ENCODE measurements around the gene ZNF100.
"Not testable (repeated sequence)": the region's sequence is repeated elsewhere in the genome, so short reads cannot be mapped to it uniquely, and the experiment has no call there.

The ZNF100 gene

DNA sequence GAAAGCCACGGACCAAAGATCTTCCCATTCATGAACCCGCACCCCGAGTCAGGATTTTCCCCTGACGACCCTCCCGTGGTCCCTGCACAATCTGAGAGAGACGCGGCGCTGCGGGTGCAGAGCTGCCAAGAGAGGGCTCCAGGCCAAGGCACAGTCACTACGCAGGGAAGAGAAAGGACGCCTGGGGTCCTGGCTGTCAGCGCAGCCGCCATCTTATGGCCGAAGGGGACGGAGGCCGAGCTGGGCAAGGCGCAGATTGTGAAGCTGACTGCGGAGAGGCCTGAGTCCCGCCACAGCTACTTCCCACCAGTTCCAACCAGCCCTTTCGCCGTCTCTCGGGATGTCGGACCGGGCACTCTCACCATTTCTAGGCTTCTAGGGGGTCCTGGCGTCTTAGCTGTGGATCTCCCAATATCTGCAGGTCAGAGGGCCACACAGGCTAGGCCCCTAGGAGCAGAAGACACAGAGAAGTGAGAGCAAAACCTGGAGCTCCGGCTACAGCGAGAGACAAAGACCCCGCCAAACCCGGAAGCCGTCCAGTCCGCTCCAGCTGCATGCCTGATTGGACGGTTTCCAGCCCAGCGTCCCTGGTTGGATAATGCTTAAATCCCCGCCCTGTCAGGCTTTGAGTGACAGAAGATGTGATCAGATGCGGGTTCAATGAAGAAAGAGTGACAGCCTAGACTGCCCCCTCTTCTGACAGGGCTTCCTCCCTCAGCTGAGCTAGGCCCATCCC, at the start of gene ZNF100:
TSS of gene ZNF100 (minus strand) at position 515 of the 736 bp plus-strand sequence. CDS start at position 365, 150 bp downstream.
- Mint-ChIP-seq H3K27me3 (no peaks in the 10 kb centered on the region), H3K36me3 (peaks cover 15% of the 10 kb centered on the region), H3K9me3 (no peaks in the 10 kb centered on the region), H3K4me3 (peak within 1 kb of the TSS; percentile 88), H3K4me1 (peaks cover 15% of the 10 kb centered on the region), H3K27ac (peak within 1 kb of the TSS; percentile 92)
- peak; percentile 98 for ATAC-seq

DNA sequence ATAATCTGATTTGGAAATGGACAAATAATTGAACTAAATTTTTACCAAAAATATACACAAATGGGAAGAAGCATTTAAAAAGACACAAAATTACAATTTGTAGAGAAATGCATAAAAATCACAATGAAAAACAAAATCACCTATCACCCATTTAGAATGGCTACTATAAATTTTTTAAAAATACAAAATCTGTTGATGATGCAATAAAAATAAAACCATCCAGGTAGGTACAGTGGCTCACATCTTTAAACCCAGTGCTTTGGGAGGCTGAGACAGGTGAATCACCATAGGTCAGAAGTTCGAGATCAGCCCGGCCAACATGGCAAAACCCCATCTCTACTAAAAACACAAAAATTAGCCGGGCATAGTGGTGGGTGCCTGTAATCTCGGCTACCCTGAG, 45.1 kb upstream of the ZNF100 start:
- ATAC-seq, result no peak
- H3K27ac Mint-ChIP-seq, result no peak overlapping the region
- H3K27me3 Mint-ChIP-seq, result no peaks in the 10 kb centered on the region
- peaks cover 95% of the 10 kb centered on the region for H3K36me3 Mint-ChIP-seq
- no peak overlapping the region for H3K4me3 Mint-ChIP-seq
- H3K9me3 Mint-ChIP-seq, result peaks cover 4% of the 10 kb centered on the region
- H3K4me1 Mint-ChIP-seq, result no peaks in the 10 kb centered on the region

DNA sequence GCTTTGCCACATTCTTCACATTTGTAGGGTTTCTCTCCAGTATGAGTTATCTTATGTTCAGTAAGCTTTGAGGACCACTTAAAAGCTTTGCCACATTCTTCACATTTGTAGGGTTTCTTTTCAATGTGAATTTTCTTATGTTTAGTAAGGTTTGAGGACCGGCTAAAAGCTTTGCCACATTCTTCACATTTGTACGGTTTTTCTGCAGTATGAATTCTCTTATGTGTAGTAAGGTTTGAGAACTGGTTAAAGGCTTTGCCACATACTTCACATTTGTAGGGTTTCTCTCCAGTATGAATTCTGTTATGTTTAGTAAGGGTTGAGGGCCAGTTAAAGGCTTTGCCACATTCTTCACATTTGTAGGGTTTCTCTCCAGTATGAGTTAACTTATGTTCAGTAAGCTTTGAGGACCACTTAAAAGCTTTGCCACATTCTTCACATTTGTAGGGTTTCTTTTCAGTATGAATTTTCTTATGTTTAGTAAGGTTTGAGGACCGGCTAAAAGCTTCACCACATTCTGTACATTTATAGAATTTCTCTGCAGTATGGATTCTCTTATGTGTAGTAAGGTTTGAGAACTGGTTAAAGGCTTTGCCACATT, 41.1 kb upstream of the ZNF100 start:
- H3K9me3 Mint-ChIP-seq, ATAC-seq: not testable (repeated sequence)

DNA sequence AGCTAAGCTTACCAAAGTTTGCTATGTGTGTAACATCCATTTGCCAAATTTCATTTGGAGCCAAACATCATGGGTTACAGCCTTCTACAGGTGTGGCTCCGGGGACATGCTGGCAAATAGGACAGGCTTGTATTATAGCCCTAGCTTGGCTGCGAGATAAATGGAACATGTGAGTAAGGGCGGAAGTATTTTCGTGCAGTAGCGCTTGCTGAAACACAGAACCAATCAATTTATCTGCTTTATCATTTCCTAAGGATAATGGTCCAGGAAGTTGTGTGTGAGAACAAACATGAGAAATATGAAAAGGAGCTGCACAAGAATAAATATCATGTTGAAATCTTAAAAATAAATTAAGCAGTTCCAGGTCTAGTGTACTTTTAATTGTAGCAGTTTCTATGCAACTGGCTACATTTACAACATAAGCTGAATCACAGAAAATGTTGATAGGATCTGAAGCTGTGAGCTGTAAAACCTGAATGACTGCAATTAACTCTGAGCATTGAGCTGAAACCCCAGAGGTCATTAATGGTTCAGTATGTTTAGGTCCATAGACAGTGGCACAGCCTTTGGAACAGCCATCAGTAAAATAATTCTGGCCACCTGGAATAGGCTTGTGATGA, 22.2 kb upstream of the ZNF100 start:
- H3K36me3 Mint-ChIP-seq, result no peaks in the 10 kb centered on the region
- no peaks in the 10 kb centered on the region for H3K27me3 Mint-ChIP-seq
- no peaks in the 10 kb centered on the region for H3K4me1 Mint-ChIP-seq
- no peak overlapping the region for H3K27ac Mint-ChIP-seq
- peaks cover 9% of the 10 kb centered on the region for H3K9me3 Mint-ChIP-seq
- no peak overlapping the region for H3K4me3 Mint-ChIP-seq
- no peak for ATAC-seq

More for the DNA sequence above, 41.1 kb upstream of the ZNF100 start:
- not testable (repeated sequence) for H3K4me1 Mint-ChIP-seq, H3K27ac Mint-ChIP-seq, H3K4me3 Mint-ChIP-seq, H3K27me3 Mint-ChIP-seq
- H3K36me3 Mint-ChIP-seq, result peaks cover 60% of the 10 kb centered on the region

DNA sequence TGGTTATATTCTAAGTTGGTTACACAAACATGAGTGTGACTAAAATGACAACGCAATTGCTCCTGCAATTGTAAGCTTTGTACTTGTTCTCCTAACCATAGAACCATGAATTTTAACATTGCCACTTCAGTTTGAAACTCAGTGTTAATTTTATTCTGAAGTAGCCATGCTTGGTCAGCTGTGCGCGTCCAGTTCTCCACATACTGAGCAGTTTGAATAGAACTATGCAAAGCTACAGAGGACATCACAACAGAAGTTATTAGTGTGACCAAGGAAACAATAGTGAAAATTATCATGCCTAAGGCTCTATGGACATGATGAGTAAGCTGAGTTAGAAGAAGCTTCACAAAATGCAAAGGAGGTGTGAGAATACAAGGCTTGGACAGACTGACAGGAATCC, 19.6 kb upstream of the ZNF100 start:
- Mint-ChIP-seq H3K4me1 (no peaks in the 10 kb centered on the region), H3K4me3 (no peak overlapping the region), H3K9me3 (peaks cover 7% of the 10 kb centered on the region), H3K27me3 (no peaks in the 10 kb centered on the region), H3K27ac (no peak overlapping the region), H3K36me3 (no peaks in the 10 kb centered on the region)
- no peak for ATAC-seq

DNA sequence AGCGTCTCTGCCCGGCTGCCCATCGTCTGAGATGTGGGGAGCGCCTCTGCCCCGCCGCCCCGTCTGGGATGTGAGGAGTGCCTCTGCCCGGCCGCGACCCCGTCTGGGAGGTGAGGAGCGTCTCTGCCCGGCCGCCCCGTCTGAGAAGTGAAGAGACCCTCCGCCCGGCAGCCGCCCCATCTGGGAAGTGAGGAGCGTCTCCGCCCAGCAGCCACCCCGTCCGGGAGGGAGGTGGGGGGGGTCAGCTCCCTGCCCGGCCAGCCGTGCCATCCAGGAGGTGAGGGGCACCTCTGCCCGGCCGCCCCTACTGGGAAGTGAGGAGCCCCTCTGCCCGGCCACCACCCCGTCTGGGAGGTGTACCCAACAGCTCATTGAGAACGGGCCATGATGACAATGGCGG, 8.4 kb upstream of the ZNF100 start:
- not testable (repeated sequence) for H3K4me1 Mint-ChIP-seq, H3K4me3 Mint-ChIP-seq, H3K27me3 Mint-ChIP-seq, ATAC-seq, H3K9me3 Mint-ChIP-seq, H3K27ac Mint-ChIP-seq, H3K36me3 Mint-ChIP-seq

DNA sequence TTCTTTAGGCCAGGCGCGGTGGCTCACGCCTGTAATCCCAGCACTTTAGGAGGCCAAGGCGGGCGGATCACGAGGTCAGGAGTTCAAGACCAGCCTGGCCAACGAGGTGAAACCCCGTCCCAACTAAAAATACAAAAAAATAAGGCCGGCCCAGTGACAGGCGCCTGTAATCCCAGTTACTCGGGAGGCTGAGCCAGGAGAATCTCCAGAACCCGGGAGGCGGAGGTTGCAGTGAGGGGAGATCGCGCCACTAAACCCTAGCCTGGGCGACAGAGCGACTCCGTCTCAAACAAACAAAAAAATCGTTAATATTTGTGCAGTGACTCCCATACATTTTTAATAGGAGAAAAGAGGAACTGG, 694 bp downstream of the ZNF100 start:
- not testable (repeated sequence) for H3K9me3 Mint-ChIP-seq, ATAC-seq, H3K27me3 Mint-ChIP-seq
- peaks cover 20% of the 10 kb centered on the region for H3K36me3 Mint-ChIP-seq
- H3K4me1 Mint-ChIP-seq, result peaks cover 15% of the 10 kb centered on the region
- peak overlapping the region; percentile 88 for H3K4me3 Mint-ChIP-seq
- H3K27ac Mint-ChIP-seq, result peak overlapping the region; percentile 92

DNA sequence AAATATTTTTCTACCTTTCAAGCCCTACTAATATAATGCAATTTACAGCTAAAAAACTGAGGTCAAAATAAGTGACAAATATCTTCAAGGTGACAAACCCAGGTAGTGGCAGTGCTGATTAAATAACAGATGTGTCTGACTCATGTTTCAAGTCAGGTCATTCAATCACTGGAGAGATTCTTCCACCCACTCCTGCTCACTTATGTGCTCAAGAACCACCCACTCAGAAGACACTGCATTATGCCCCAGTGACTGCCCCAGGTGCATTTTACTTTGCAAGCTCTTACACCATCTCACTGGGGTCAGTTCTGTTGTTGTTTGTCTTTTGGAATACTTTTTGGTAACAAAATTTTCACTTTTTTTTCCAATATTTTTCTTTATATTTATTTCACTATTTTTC, 2.2 kb downstream of the ZNF100 start:
- Mint-ChIP-seq H3K4me3 (no peak overlapping the region), H3K9me3 (no peaks in the 10 kb centered on the region), H3K4me1 (peaks cover 15% of the 10 kb centered on the region), H3K27ac (no peak overlapping the region), H3K36me3 (peaks cover 34% of the 10 kb centered on the region), H3K27me3 (no peaks in the 10 kb centered on the region)
- ATAC-seq, result no peak

DNA sequence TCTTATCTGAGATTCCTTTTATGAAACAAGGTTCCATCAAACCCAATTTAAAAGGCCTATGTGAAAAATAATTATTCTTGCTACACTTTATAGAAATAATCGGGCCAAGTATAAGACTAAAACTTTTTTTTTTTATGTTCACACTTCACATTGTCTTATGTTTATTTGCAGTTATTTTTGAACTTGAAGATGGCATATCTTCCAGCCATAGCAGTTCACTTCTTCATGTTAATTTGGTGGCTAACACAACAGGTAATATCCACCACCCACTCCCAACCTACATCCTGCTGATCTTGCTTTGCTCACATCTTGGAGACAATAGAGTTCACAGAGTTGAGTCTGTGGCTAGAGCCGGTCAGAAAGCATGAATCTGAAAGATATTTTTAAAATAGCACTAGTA, 5.8 kb downstream of the ZNF100 start:
- not testable (repeated sequence) for ATAC-seq, H3K9me3 Mint-ChIP-seq, H3K27ac Mint-ChIP-seq, H3K27me3 Mint-ChIP-seq, H3K4me3 Mint-ChIP-seq
- Mint-ChIP-seq H3K36me3 (peaks cover 64% of the 10 kb centered on the region), H3K4me1 (peaks cover 18% of the 10 kb centered on the region)

DNA sequence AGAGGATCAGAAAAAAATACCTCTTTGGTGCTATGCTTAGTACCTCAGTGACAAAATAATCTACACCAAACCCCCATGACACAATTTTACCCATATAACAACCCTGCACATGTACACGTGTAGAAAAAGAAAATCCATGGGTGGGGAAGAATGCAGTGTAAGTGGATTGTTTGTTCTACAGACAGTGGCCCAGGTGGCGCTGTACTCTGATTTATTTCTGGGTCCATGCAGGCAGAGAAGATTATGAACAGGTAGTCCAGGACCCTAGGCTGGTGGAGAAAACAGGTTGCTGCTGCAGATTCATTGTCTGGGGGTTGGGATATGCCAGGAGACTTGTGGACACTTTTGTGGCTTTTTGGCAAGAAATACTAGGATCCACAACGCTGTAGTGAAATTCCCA, 9.1 kb downstream of the ZNF100 start:
- peaks cover 7% of the 10 kb centered on the region for H3K9me3 Mint-ChIP-seq

DNA sequence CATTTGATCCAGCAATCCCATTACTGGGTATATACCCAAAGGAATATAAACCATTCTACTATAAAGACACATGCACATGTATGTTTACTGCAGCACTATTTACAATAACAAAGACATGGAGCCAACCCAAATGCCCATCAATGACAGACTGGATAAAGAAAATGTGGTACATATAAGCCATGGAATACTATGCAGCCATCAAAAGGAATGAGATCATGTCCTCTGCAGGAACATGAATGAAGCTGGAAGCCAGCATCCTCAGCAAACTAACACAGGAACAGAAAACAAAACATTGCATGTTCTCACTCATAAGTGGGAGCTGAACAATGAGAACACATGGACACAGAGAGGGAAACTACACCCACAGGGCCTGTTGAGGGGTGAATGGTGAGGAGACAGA, 11.8 kb downstream of the ZNF100 start:
- not testable (repeated sequence) for H3K27me3 Mint-ChIP-seq, H3K4me1 Mint-ChIP-seq, H3K9me3 Mint-ChIP-seq, H3K4me3 Mint-ChIP-seq, H3K27ac Mint-ChIP-seq, ATAC-seq
- peaks cover 92% of the 10 kb centered on the region for H3K36me3 Mint-ChIP-seq

More for the DNA sequence above, 9.1 kb downstream of the ZNF100 start:
- H3K4me1 Mint-ChIP-seq, result peaks cover 6% of the 10 kb centered on the region
- H3K36me3 Mint-ChIP-seq, result peaks cover 84% of the 10 kb centered on the region
- no peak overlapping the region for H3K4me3 Mint-ChIP-seq
- H3K27ac Mint-ChIP-seq, result no peak overlapping the region
- no peaks in the 10 kb centered on the region for H3K27me3 Mint-ChIP-seq
- ATAC-seq, result no peak

DNA sequence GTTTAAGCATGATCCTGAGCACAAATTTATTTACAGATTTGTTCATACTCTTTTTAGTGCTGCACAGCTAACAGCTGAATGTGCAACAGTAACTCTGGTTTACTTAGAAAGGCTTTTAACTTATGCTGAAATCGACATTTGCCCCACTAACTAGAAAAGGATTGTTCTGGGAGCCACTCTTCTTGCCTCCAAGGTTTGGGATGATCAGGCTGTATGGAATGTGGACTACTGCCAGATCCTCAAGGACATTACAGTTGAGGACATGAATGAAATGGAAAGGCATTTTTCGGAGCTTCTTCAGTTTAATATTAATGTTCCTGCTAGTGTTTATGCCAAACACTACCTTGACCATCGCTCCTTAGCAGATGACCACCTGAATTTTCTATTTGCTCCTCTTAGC, 16.0 kb downstream of the ZNF100 start:
- Mint-ChIP-seq H3K36me3 (peaks cover 91% of the 10 kb centered on the region), H3K4me1 (peaks cover 15% of the 10 kb centered on the region), H3K9me3 (peaks cover 9% of the 10 kb centered on the region), H3K27ac (no peak overlapping the region), H3K4me3 (no peak overlapping the region), H3K27me3 (no peaks in the 10 kb centered on the region)
- ATAC-seq, result no peak

DNA sequence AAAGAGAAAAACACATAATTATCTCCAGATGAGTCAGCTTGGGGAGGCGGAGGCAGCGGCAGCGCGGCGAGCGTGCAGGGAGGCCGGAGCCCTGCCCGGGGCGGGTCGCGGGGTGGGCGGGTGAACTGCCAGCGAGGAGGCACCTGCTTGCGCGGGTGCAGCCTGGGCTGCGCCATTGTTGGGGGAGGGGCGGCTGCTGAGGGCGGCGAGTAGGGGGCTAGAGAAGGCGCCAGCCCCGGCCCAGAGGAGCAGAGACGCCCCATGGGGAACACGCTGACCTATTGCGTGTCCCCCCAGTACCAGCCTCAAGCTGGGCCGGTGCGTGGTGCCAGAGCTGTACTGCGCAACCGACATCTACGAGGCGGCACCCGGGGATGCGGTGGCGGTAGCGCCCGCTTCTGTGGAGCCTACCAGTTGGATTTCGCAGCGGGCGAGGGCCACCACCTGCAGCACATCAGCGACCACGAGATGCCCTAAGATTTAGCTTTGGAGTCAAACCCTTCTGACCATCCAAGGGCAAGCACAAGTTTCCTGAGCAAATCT, 16.7 kb downstream of the ZNF100 start:
- Mint-ChIP-seq H3K27me3 (no peaks in the 10 kb centered on the region), H3K36me3 (peaks cover 88% of the 10 kb centered on the region), H3K9me3 (peaks cover 5% of the 10 kb centered on the region), H3K4me1 (peaks cover 15% of the 10 kb centered on the region), H3K27ac (no peak overlapping the region), H3K4me3 (no peak overlapping the region)
- ATAC-seq, result no peak

DNA sequence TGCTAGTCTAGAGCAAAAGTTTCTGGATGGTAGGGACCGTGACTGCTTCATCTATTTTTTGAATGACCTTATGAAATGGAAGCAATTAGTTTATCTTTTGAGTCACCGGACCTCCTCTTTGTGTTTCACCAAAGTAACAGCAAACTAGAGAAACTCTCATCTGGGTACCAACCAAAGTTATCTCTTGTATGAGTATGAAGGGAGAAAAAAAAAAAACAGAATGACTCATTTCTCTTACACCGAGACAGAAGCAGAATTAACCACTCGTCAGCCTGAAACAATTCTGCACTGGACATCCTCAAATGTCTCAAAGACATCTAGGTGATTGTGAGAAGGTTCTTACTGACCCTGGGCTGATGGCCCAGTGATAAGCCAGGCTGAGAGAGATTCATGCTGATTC, 18.3 kb downstream of the ZNF100 start:
- H3K4me3 Mint-ChIP-seq, result no peak overlapping the region
- peak; percentile 50 for ATAC-seq
- no peaks in the 10 kb centered on the region for H3K27me3 Mint-ChIP-seq
- H3K9me3 Mint-ChIP-seq, result peaks cover 2% of the 10 kb centered on the region
- H3K27ac Mint-ChIP-seq, result peak overlapping the region; percentile 37
- H3K36me3 Mint-ChIP-seq, result peaks cover 81% of the 10 kb centered on the region
- peaks cover 15% of the 10 kb centered on the region for H3K4me1 Mint-ChIP-seq

DNA sequence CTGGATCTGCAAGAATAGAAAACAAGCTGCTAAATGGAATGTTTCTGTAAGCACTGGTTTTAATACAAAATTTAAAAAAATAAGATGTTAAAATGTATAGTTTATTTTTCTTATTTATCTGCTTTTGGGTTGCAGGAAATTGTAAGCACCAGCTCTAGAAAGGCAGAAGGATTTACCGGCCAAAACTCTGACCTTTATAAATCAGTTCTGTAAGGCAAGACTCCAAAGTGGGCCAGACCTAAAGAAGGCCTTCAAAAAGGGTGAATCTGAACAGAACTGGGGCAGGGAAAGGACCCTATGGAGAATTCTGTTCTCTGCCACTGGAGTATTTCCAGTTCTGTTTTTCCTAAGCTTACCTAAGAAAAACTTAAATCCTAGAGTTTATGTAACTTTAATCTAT, 19.3 kb downstream of the ZNF100 start:
- Mint-ChIP-seq H3K9me3 (peaks cover 2% of the 10 kb centered on the region), H3K27me3 (no peaks in the 10 kb centered on the region), H3K4me1 (peaks cover 15% of the 10 kb centered on the region), H3K27ac (no peak overlapping the region), H3K4me3 (no peak overlapping the region), H3K36me3 (peaks cover 81% of the 10 kb centered on the region)
- ATAC-seq, result no peak

DNA sequence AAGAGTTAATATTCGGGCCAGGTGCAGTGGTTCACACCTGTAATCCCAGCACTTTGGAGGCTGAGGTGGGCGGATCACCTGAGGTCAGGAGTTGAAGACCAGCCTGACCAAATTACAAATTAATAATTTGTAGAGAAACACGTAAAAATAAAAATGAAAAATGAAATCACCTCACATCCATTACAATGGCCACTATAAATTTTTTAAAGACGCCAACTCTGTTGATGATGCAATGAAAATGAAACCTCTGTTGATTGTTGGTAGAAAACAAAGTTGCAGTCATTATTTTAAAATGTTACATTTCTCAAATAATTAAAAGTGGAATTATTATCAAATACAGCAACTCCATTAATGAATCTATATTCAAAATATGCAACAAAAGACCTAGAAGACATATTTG, 26.8 kb downstream of the ZNF100 start:
- no peak overlapping the region for H3K4me3 Mint-ChIP-seq
- no peaks in the 10 kb centered on the region for H3K4me1 Mint-ChIP-seq
- no peak overlapping the region for H3K27ac Mint-ChIP-seq
- no peak for ATAC-seq
- peaks cover 86% of the 10 kb centered on the region for H3K36me3 Mint-ChIP-seq
- H3K27me3 Mint-ChIP-seq, result no peaks in the 10 kb centered on the region
- H3K9me3 Mint-ChIP-seq, result peaks cover 12% of the 10 kb centered on the region

All from stimulated activated memory B cell treated with anti-CD40 and anti-IgM and Interleukin-4, amounts not matched to agents 10 μg/mL and 1 μg/mL and 100 μg/mL, for 72 hours (primary cell).